ENCODE measurements around the gene RHBDL3.

GRCh38 chr17:32281011-32281451 is 15.4 kb downstream of the RHBDL3 start:
- no peak for TF ChIP-seq EZH2 (IDR thresholded peaks at IDR 0.05; ENCODE audit: borderline replicate concordance, low read depth, low read length, poor library complexity, severe bottlenecking)
- TF ChIP-seq CTCF (conservative IDR thresholded peaks at IDR 0.05; ENCODE audit: low read depth, low read length) = no peak

All from A673 (cell line).